MM.1S (cell line): ENCODE measurements around the gene RIN2.

Experiments
- CTCF ChIP-seq: fragments of 300-600 bp; sonication (generic); IDR thresholded peaks from 2 replicates; pipeline ENCODE4 v1.5.1; 2016; ENCODE audit warnings: antibody characterized with exemption, low read length, mixed read lengths
- EZH2 ChIP-seq: fragments of 300-600 bp; sonication (generic); optimal IDR thresholded peaks from 2 replicates; pipeline ENCODE3; 2017; ENCODE audit warnings: low read depth, mild to moderate bottlenecking, antibody characterized with exemption, low read length, mixed read lengths

GRCh38 chr20:19785173-19785982, 27.3 kb downstream of the RIN2 start:
- TF ChIP-seq CTCF (no peak), EZH2 (no peak)
